NCI-H1048 (cell line): Measurements from ENCODE around the gene PDP2.

ENCODE experiments used
- DNase-seq: peaks from one replicate; lab custom pipeline; 2025; lab: John Stamatoyannopoulos, UW

PDP2 gene

GRCh38 chr16:66935314-66936011, 55.1 kb downstream of the PDP2 start, which contains the start of gene CES2:
CES2 (plus strand) TSS chr16:66935516; CDS start chr16:66935636, 120 bp downstream.
- DNase-seq: no peak

GRCh38 chr16:66936462-66936861, 56.1 kb downstream of the PDP2 start:
- no peak for DNase-seq

GRCh38 chr16:66936889-66937554, 56.7 kb downstream of the PDP2 start:
- no peak for DNase-seq

- DNase-seq: no peak
Measured at GRCh38 chr16:66937725-66938337, 57.5 kb downstream of the PDP2 start.

GRCh38 chr16:66939366-66939765, 59.1 kb downstream of the PDP2 start:
- DNase-seq: no peak

GRCh38 chr16:66940236-66940635, 59.9 kb downstream of the PDP2 start:
- no peak for DNase-seq
